ENCODE measurements around the gene ENPP1. TPM values are rescaled to one million over a fixed set of nuclear protein-coding genes. Genes with fewer than 3 reads are reported as not detected.

ENPP1 gene
- total RNA-seq (1.2 and 3.1 TPM in 2 replicates), polyA plus RNA-seq (0.84 and 1.2 TPM in 2 replicates)

- peak within 1 kb of the TSS; percentile 55 for H3K4me3 ChIP-seq
- TF ChIP-seq CTCF (IDR thresholded peaks at IDR 0.05; ENCODE audit: low read depth, low read length): peak; percentile 23
- DNase-seq (ENCODE audit: low read depth in 1 of 2, low spot score in 1 of 2): peak; percentile 64 to 81
- H3K27me3 ChIP-seq: peaks cover 10% of the 10 kb centered on the region
- H3K36me3 ChIP-seq: no peaks in the 10 kb centered on the region
- H3K27ac ChIP-seq: no peak within 1 kb of the TSS
- no peaks in the 10 kb centered on the region for H3K9me3 ChIP-seq (ENCODE audit: low read depth)
- no peaks in the 10 kb centered on the region for H3K4me1 ChIP-seq (ENCODE audit: low read depth)
These were observed at the start of gene ENPP1 for GRCh38 chr6:131807644-131808459. ENPP1 (plus strand) TSS chr6:131808020; CDS start chr6:131808036, 16 bp downstream.

- H3K4me1 ChIP-seq (ENCODE audit: low read depth): no peaks in the 10 kb centered on the region
- no peak overlapping the region for H3K27ac ChIP-seq
- no peaks in the 10 kb centered on the region for H3K36me3 ChIP-seq
- TF ChIP-seq CTCF (IDR thresholded peaks at IDR 0.05; ENCODE audit: low read depth, low read length): no peak
- no peak for DNase-seq (ENCODE audit: low read depth in 1 of 2, low spot score in 1 of 2)
- H3K4me3 ChIP-seq: no peak overlapping the region
- no peaks in the 10 kb centered on the region for H3K27me3 ChIP-seq
- H3K9me3 ChIP-seq (ENCODE audit: low read depth): no peaks in the 10 kb centered on the region
These were observed 48.9 kb upstream of the ENPP1 start for GRCh38 chr6:131758920-131759319.

GRCh38 chr6:131761060-131761761 is 46.6 kb upstream of the ENPP1 start:
- Histone ChIP-seq H3K4me3 (no peak overlapping the region), H3K36me3 (no peaks in the 10 kb centered on the region), H3K9me3 (ENCODE audit: low read depth) (no peaks in the 10 kb centered on the region), H3K27me3 (no peaks in the 10 kb centered on the region), H3K27ac (no peak overlapping the region), H3K4me1 (ENCODE audit: low read depth) (peaks cover 5% of the 10 kb centered on the region)
- no peak for TF ChIP-seq CTCF (IDR thresholded peaks at IDR 0.05; ENCODE audit: low read depth, low read length)
- no peak for DNase-seq (ENCODE audit: low read depth in 1 of 2, low spot score in 1 of 2)

- no peaks in the 10 kb centered on the region for H3K36me3 ChIP-seq
- no peak for TF ChIP-seq CTCF (IDR thresholded peaks at IDR 0.05; ENCODE audit: low read depth, low read length)
- no peak overlapping the region for H3K27ac ChIP-seq
- DNase-seq (ENCODE audit: low read depth in 1 of 2, low spot score in 1 of 2): no peak
- H3K4me3 ChIP-seq: no peak overlapping the region
- peaks cover 5% of the 10 kb centered on the region for H3K4me1 ChIP-seq (ENCODE audit: low read depth)
- no peaks in the 10 kb centered on the region for H3K27me3 ChIP-seq
- no peaks in the 10 kb centered on the region for H3K9me3 ChIP-seq (ENCODE audit: low read depth)
These were observed 46.1 kb upstream of the ENPP1 start for GRCh38 chr6:131761762-131762067.

- no peak for DNase-seq (ENCODE audit: low read depth in 1 of 2, low spot score in 1 of 2)
- Histone ChIP-seq H3K27ac (no peak overlapping the region), H3K4me1 (ENCODE audit: low read depth) (peaks cover 5% of the 10 kb centered on the region), H3K4me3 (no peak overlapping the region), H3K27me3 (no peaks in the 10 kb centered on the region), H3K36me3 (no peaks in the 10 kb centered on the region), H3K9me3 (ENCODE audit: low read depth) (no peaks in the 10 kb centered on the region)
- TF ChIP-seq CTCF (IDR thresholded peaks at IDR 0.05; ENCODE audit: low read depth, low read length): no peak
These were observed 44.8 kb upstream of the ENPP1 start for GRCh38 chr6:131762984-131763383.

Measured in cardiac muscle cell (in vitro differentiated cells and primary cell).